ENCODE data around the gene SNX8.
A peak's percentile ranks its signal among the peaks of the same experiment; 100 is the strongest.

The SNX8 gene

DNA sequence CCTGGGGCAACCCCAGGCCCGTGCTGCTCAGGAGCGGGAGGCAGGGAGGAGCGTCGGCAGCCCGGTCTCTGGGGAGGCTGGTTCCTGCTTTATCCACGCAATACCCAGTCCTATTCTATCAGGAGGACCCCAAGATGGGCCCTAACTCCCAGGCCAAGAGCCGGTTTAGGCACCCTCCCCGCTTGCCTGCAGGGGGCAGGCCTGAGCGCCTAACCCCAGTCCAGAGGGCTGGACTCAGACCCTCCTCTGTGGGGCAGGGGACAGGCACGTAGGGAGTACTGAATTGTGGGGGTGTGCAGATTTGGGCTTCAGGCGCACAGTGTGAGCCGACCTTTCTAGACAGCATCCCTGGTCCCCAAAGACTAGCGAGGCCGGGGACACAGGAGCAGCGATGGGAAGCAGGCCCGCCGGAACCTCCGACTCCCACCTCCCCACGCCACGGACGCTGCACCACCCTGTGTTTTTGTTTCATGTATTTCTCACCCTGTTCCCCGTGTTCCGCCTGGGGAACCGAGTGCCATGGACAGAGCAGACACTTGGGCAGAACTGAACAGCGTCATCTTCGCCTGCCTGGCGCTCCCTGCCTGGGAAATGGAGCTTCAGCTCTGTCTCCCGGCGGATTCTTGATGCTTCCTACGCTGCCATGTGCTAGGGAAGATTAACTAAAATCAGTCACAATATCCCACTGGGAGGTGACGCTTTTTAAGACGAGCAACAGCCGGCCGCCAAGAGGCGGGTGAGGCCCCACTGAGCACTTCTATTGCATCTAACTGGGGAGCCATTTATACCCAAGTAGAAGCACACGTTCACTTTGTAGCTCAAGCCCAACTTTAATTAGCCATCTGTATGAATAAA lies 66.9 kb downstream of the SNX8 start:
- DNase-seq (ENCODE audit: low read depth in 1 of 2, low spot score in 1 of 2), result no peak

GRCh38 chr7:2245883-2246675 lies 68.2 kb downstream of the SNX8 start:
- DNase-seq (ENCODE audit: low read depth in 1 of 2, low spot score in 1 of 2), result no peak

DNA sequence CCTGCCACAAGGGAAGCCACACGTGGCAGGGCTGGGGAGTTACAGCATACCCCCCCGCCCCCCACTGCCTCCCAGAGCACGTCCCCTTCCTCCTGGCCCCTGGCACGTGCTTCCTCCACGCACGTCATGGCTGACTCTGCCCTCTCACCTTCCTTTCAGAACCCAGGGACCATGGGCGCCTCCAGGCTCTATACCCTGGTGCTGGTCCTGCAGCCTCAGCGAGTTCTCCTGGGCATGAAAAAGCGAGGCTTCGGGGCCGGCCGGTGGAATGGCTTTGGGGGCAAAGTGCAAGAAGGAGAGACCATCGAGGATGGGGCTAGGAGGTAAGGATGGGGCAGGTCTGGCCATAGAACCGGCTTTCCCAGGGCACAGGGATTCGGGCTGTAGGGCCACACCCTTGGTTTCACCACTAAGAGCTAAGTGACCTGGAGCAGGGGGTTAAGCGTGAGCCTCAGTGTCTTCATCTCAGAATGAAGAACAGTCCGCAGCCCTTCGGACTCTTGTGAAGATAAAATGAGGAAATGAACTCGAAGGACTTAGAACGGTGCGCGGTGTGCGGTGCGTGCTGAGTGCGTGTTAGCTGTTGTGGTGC lies 69.7 kb downstream of the SNX8 start:
- DNase-seq (ENCODE audit: low read depth in 1 of 2, low spot score in 1 of 2), result no peak

DNA sequence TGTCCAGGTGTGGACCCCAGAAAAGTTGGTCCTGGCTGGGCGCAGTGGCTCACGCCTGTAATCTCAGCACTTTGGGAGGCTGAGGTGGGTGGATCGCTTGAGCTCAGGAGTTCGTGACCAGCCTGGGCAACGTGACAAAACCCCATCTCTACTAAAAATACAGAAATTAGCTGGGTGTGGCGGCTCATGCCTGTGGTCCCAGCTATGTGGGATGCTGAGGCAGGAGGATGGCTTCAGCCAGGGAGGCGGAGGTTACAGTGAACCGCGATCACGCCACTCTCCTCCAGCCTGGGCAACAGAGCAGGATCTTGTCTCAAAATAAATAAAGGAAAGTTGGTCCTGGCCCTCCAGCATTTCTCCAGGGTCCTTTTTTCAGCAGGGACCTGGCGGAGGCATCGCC lies 70.8 kb downstream of the SNX8 start:
- no peak for DNase-seq (ENCODE audit: low read depth in 1 of 2, low spot score in 1 of 2)

- peak in 1 of 2 donors; percentile 5 for DNase-seq (ENCODE audit: low read depth in 1 of 2, low spot score in 1 of 2)
These were observed 71.5 kb downstream of the SNX8 start for GRCh38 chr7:2242541-2243429.

- peak; percentile 66 to 67 for DNase-seq (ENCODE audit: low read depth in 1 of 2, low spot score in 1 of 2)
These were observed 72.4 kb downstream of the SNX8 start, which contains the start of the genes MRM2 and NUDT1 for GRCh38 chr7:2241580-2242540. MRM2 (minus strand) TSS chr7:2242205; CDS start chr7:2242169, 36 bp downstream. NUDT1 (plus strand) TSS chr7:2242226; CDS start chr7:2244575, 2,349 bp downstream.

DNA sequence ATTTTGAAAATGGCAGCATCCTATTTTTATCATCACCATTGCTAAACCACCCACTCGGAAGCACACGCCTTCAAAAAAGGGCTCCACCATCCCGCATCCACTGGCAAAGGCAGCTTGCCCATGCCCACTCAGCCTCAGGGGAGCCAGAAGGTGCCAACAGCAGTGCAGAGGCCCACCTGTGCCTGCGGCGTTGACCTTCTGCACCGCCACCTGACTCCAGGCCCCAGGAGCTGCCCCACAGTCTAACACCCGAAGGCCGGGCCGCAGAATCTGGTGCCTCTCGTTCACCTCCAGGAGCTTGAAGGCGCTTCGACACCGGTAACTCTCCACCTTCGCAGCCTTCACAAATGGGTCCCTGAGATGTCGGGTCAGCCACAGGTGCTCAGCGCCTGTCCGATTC lies 75.0 kb downstream of the SNX8 start:
- no peak for DNase-seq (ENCODE audit: low read depth in 1 of 2, low spot score in 1 of 2)

GRCh38 chr7:2237109-2237602 lies 77.1 kb downstream of the SNX8 start:
- DNase-seq (ENCODE audit: low read depth in 1 of 2, low spot score in 1 of 2), result no peak

- DNase-seq (ENCODE audit: low read depth in 1 of 2, low spot score in 1 of 2), result no peak
These were observed 80.3 kb downstream of the SNX8 start for GRCh38 chr7:2233926-2234325.

- peak; percentile 74 to 82 for DNase-seq (ENCODE audit: low read depth in 1 of 2, low spot score in 1 of 2)
These were observed 81.3 kb downstream of the SNX8 start, which contains the start of gene MAD1L1 for GRCh38 chr7:2232766-2233520. MAD1L1 (minus strand) TSS chr7:2232945; CDS start chr7:2230133, 2,812 bp downstream.

- DNase-seq (ENCODE audit: low read depth in 1 of 2, low spot score in 1 of 2), result no peak
These were observed 82.1 kb downstream of the SNX8 start for GRCh38 chr7:2231992-2232765.

DNA sequence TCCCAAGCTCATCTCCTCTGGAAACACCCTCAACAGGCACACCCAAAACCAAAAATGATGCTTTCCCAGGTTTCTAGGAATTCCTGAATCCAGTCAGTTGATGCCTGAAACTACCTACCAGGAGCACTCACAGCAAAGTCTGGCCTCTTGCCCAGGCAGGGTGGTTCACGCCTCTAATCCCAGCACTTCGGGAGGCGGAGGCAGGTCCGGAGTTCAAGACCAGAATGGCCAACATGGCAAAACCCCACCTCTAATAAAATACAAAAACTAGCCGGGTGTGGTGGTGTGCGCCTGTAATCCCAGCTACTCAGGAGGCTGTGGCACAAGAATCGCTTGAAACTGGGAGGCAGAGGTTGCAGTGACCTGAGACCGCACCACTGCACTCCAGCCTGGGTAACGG lies 83.4 kb downstream of the SNX8 start:
- DNase-seq (ENCODE audit: low read depth in 1 of 2, low spot score in 1 of 2), result no peak

GRCh38 chr7:2230226-2230625 lies 84.0 kb downstream of the SNX8 start:
- no peak for DNase-seq (ENCODE audit: low read depth in 1 of 2, low spot score in 1 of 2)

DNA sequence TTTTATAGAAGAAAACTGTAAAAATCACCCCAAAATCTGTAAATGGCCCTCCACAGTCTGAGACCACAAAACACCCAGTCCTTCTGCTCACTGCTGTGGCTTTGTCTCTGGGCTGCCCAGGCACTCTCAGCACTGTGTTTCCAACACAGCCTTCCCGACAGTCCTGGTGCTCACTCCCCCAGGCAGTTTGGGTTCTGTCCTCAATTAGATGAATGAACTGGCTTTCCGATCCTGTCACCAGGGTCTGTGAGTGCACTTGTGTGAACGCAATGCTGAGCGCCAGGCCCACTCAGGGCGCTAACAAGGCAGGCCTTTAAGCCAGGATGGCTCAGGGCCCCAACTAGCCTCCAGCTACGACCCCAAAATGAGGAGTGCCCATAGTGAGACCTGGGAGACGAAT lies 84.8 kb downstream of the SNX8 start:
- DNase-seq (ENCODE audit: low read depth in 1 of 2, low spot score in 1 of 2), result no peak

DNA sequence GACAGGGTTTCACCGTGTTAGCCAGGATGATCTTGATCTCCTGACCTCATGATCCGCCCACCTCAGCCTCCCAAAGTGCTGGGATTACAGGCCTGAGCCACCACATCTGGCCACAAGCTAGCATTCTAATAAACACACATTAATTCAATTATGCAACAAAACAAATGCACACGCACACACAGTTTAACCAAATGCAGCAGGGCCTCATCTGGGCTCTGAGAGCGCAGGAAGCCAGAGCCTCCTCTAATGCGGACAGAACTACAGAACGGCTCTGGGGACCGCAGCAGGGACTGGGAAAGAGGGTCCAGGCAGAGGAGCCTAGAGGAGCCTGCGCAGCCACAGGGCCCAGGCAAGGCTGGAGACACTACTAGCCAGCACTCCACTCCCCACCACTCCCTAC lies 85.3 kb downstream of the SNX8 start:
- no peak for DNase-seq (ENCODE audit: low read depth in 1 of 2, low spot score in 1 of 2)

DNA sequence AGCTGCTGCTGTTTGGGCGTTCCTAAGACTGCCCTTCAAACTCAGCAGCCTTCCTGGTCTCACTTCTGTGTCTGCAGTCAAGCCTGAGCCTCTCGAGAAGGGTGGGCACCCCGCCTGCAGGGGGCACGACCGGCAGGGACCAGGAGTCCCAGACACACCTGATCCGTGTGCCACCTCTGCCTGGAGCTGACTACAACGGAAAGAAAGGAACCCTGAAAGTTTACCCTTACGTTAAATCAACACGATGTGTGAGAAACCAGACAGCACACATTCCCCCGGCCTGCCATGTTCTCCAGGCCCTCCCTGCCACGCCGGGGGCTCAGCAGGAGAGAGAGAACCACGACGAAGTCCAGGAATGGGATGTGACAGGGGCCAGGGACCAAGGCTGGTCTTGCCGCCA lies 86.5 kb downstream of the SNX8 start:
- DNase-seq (ENCODE audit: low read depth in 1 of 2, low spot score in 1 of 2), result no peak

- DNase-seq (ENCODE audit: low read depth in 1 of 2, low spot score in 1 of 2), result no peak
These were observed 88.4 kb downstream of the SNX8 start for GRCh38 chr7:2225830-2226229.

DNA sequence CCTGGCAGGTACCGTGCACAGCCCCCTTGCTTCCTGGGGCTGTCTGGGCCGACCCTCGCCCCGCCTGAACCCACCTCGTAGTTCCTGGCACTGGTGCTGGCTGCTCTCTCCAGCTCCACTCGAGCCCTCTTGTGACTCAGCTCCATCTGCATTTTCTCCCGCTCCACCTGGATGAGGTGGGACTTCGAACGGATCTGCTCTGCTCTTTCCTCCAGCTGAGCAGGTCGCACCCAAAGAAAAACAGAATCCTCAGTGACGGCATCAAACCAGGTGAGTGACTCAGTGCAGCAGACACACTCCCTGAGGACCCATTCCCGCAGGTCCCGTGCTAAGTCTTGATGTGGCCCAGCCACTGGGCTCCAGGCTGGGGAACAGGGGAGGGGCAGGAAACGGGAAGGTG lies 88.9 kb downstream of the SNX8 start:
- DNase-seq (ENCODE audit: low read depth in 1 of 2, low spot score in 1 of 2), result no peak

All from activated CD4-positive, alpha-beta T cell treated with anti-CD3 and anti-CD28 coated beads, Interleukin-2, amount 50 U/mL, for 24 hours (primary cell).